ENCODE results near the gene BNC2.

DNA sequence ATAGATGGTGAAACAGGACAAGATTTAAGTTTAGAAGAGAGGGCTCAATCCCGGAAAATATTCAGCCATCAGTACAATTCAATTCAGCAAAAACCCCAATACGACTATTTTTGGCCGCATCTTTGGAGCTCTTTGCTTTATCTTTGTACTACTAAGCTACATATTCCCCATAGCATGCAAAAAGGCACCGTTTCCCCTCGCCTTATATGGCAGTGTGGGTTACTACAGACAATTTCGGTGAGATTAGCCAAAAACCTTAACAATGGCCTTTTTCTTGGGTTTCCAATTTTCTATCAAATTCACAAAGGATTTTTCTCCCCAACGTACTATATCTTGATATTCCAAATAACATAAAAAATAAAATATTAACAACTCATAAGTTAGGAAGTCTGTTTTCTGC is 382.6 kb downstream of the BNC2 start:
- TF ChIP-seq POLR2AphosphoS5 (IDR thresholded peaks at IDR 0.05), result no peak
- no peak for TF ChIP-seq POLR2A (IDR thresholded peaks at IDR 0.05)
- TF ChIP-seq, protein P1, sequence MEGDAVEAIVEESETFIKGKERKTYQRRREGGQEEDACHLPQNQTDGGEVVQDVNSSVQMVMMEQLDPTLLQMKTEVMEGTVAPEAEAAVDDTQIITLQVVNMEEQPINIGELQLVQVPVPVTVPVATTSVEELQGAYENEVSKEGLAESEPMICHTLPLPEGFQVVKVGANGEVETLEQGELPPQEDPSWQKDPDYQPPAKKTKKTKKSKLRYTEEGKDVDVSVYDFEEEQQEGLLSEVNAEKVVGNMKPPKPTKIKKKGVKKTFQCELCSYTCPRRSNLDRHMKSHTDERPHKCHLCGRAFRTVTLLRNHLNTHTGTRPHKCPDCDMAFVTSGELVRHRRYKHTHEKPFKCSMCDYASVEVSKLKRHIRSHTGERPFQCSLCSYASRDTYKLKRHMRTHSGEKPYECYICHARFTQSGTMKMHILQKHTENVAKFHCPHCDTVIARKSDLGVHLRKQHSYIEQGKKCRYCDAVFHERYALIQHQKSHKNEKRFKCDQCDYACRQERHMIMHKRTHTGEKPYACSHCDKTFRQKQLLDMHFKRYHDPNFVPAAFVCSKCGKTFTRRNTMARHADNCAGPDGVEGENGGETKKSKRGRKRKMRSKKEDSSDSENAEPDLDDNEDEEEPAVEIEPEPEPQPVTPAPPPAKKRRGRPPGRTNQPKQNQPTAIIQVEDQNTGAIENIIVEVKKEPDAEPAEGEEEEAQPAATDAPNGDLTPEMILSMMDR (IDR thresholded peaks at IDR 0.05), result no peak
- no peak for TF ChIP-seq EP300 (IDR thresholded peaks at IDR 0.05)
